Lower leg skin (tissue), 4 donors: ENCODE results near the gene DCTN1. TPM values are rescaled to one million over a fixed set of nuclear protein-coding genes. Genes with fewer than 3 reads are reported as not detected.
"Not testable (repeated sequence)": the region's sequence is repeated elsewhere in the genome, so short reads cannot be mapped to it uniquely, and the experiment has no call there.

Source experiments
- DNase-seq, 2 donors: peaks; one replicate each; pipeline ENCODE4 v3.0.0-alpha.2; 2019; ENCODE audit warnings: low spot score in 2 of 2
- H3K4me3 ChIP-seq: fragments of 200-600 bp; sonication (generic); 2 replicates; pipeline ENCODE4 v1.5.1; 2017; ENCODE audit warnings: mild to moderate bottlenecking, low read depth; ENCODE audit not compliant: poor library complexity, severe bottlenecking
- POLR2A ChIP-seq, 2 donors: fragments of 450-650 bp; IDR thresholded peaks; one replicate each; pipeline ENCODE4 v1.6.1; 2016 to 2017; ENCODE audit warnings: antibody characterized with exemption in 2 of 2, mild to moderate bottlenecking in 1 of 2, moderate library complexity in 1 of 2
- WGBS, 2 donors: methylation state at CpG; one replicate each; pipeline ENCODE4 v1.1.5; 2018; 5-methylcytosine and 5-hydroxymethylcytosine counted together
- intact Hi-C: fragments of 100-400 bp; cut with DNase I; formaldehyde crosslinking; loops from one replicate; pipeline ENCODE4 v1.15.0; 2023; ENCODE audit warnings: low total_unique reads
- total RNA-seq, 4 donors: library from RNA; depleted of rRNA; stranded (reverse); fragments of >200 nt; gene quantifications; one replicate each; pipeline ENCODE4 v1.1.0, GENCODE V29; 2016
- TF ChIP-seq, protein P1 (sequence below), 3 donors: fragments of 450-650 bp; IDR thresholded peaks; one replicate each; pipeline ENCODE4 v1.5.1; 2016; ENCODE audit warnings: antibody characterized with exemption in 3 of 3, mild to moderate bottlenecking in 3 of 3, moderate library complexity in 2 of 3

Gene DCTN1
- total RNA-seq, 4 donors from 2014 or later = 76.5 to 106 (median 95.8) TPM

- 75 to 80% methylated on average over 4 to 5 of the region's 5 CpGs for WGBS, 2 donors
- TF ChIP-seq, protein P1, sequence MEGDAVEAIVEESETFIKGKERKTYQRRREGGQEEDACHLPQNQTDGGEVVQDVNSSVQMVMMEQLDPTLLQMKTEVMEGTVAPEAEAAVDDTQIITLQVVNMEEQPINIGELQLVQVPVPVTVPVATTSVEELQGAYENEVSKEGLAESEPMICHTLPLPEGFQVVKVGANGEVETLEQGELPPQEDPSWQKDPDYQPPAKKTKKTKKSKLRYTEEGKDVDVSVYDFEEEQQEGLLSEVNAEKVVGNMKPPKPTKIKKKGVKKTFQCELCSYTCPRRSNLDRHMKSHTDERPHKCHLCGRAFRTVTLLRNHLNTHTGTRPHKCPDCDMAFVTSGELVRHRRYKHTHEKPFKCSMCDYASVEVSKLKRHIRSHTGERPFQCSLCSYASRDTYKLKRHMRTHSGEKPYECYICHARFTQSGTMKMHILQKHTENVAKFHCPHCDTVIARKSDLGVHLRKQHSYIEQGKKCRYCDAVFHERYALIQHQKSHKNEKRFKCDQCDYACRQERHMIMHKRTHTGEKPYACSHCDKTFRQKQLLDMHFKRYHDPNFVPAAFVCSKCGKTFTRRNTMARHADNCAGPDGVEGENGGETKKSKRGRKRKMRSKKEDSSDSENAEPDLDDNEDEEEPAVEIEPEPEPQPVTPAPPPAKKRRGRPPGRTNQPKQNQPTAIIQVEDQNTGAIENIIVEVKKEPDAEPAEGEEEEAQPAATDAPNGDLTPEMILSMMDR (IDR thresholded peaks at IDR 0.05) = no peak
- TF ChIP-seq POLR2A (IDR thresholded peaks at IDR 0.05) = no peak
- intact Hi-C loops = no loop called here
- no peak for DNase-seq
- H3K4me3 ChIP-seq = no peak overlapping the region
These were observed 44.9 kb upstream of the DCTN1 start for GRCh38 chr2:74424995-74425406.

- H3K4me3 ChIP-seq = no peak overlapping the region
- WGBS, 2 donors = 76% methylated on average over 5 of the region's 5 CpGs
- DNase-seq = no peak
- intact Hi-C loops = no loop called here
- TF ChIP-seq, protein P1 (IDR thresholded peaks at IDR 0.05) = no peak
- TF ChIP-seq POLR2A (IDR thresholded peaks at IDR 0.05) = no peak
These were observed 44.3 kb upstream of the DCTN1 start for GRCh38 chr2:74424139-74424992.

- WGBS, 2 donors = 71 to 84% methylated on average over 9 of the region's 9 CpGs
- TF ChIP-seq, protein P1 (IDR thresholded peaks at IDR 0.05) = no peak
- no peak for TF ChIP-seq POLR2A (IDR thresholded peaks at IDR 0.05)
- intact Hi-C loops = no loop called here
- no peak overlapping the region for H3K4me3 ChIP-seq
- DNase-seq = no peak
These were observed 43.4 kb upstream of the DCTN1 start for GRCh38 chr2:74423231-74424095.

- peak within 1 kb of the TSS; percentile 34 for H3K4me3 ChIP-seq
- TF ChIP-seq, protein P1 (IDR thresholded peaks at IDR 0.05) = no peak
- no peak for TF ChIP-seq POLR2A (IDR thresholded peaks at IDR 0.05)
- DNase-seq = peak; percentile 67 to 96
- 1% methylated on average over 24 to 39 of the region's 57 CpGs for WGBS, 2 donors
- intact Hi-C loops = no loop called here
These were observed 41.2 kb upstream of the DCTN1 start, which contains the start of the genes C2orf81 and WDR54 for GRCh38 chr2:74421221-74421870. Gene C2orf81 (minus strand): TSS chr2:74421619. CDS start chr2:74421560, 59 bp downstream. Gene WDR54 (plus strand): TSS chr2:74421730. CDS start chr2:74422154, 424 bp downstream.

- H3K4me3 ChIP-seq, intact Hi-C loops: not testable (repeated sequence)
- WGBS, 2 donors = 81 to 84% methylated on average over 19 of the region's 19 CpGs
These were observed 40.5 kb upstream of the DCTN1 start for GRCh38 chr2:74420443-74421103.

More at GRCh38 chr2:74420443-74421103, 40.5 kb upstream of the DCTN1 start:
- DNase-seq = not testable (repeated sequence)
